Loucy (cell line): ENCODE measurements around the gene SLC26A9.

Source experiments
- H2AFZ ChIP-seq: fragments of 200-600 bp; sonication (generic); 2 replicates; pipeline ENCODE4 v1.6.0; 2016; ENCODE audit warnings: antibody characterized with exemption, mild to moderate bottlenecking, low read length, moderate library complexity
- H3F3A ChIP-seq: fragments of 200-600 bp; 2 replicates; pipeline ENCODE4 v1.6.0; 2016; ENCODE audit warnings: antibody characterized with exemption, low read depth, mild to moderate bottlenecking
- H3K27me3 ChIP-seq: fragments of 200-600 bp; sonication (generic); 2 replicates; pipeline ENCODE4 v1.6.1; 2014; ENCODE audit warnings: low read length, mild to moderate bottlenecking; ENCODE audit not compliant: insufficient read depth, poor library complexity, severe bottlenecking
- H3K36me3 ChIP-seq: fragments of 200-600 bp; sonication (generic); 2 replicates; pipeline ENCODE4 v1.6.1; 2016; ENCODE audit warnings: low read length; ENCODE audit not compliant: insufficient read depth
- H3K4me1 ChIP-seq: fragments of 200-600 bp; sonication (generic); 2 replicates; pipeline ENCODE4 v1.5.1; 2014; ENCODE audit warnings: low read length, mild to moderate bottlenecking; ENCODE audit not compliant: insufficient read depth, poor library complexity, severe bottlenecking
- H3K4me2 ChIP-seq: fragments of 200-600 bp; sonication (generic); 2 replicates; pipeline ENCODE4 v1.6.0; 2014; ENCODE audit warnings: antibody characterized with exemption, low read length, low read depth, mild to moderate bottlenecking; ENCODE audit not compliant: poor library complexity, severe bottlenecking
- H3K4me3 ChIP-seq: fragments of 200-600 bp; sonication (generic); 2 replicates; pipeline ENCODE4 v1.5.1; 2014; ENCODE audit warnings: low read length, mild to moderate bottlenecking, mixed read lengths; ENCODE audit not compliant: poor library complexity, severe bottlenecking
- H3K79me2 ChIP-seq: fragments of 200-600 bp; sonication (generic); 2 replicates; pipeline ENCODE4 v1.6.1; 2014; ENCODE audit warnings: low read length; ENCODE audit not compliant: insufficient read depth
- H3K9ac ChIP-seq: fragments of 200-600 bp; sonication (generic); 2 replicates; pipeline ENCODE4 v1.6.0; 2014; ENCODE audit warnings: mild to moderate bottlenecking, low read depth, low read length, moderate library complexity; ENCODE audit not compliant: poor library complexity, severe bottlenecking
- H3K9me2 ChIP-seq: fragments of 200-600 bp; sonication (generic); replicated peaks from 2 replicates; pipeline ENCODE4 v1.6.1; 2016; ENCODE audit warnings: low read depth, low read length, mixed read lengths
- H3K9me3 ChIP-seq: fragments of 200-600 bp; sonication (generic); 2 replicates; pipeline ENCODE4 v1.6.1; 2014; ENCODE audit warnings: mild to moderate bottlenecking, antibody characterized with exemption, low read length, low read depth; ENCODE audit not compliant: insufficient read depth
- H4K20me1 ChIP-seq: fragments of 200-600 bp; sonication (generic); 2 replicates; pipeline ENCODE4 v1.6.0; 2014; ENCODE audit warnings: antibody characterized with exemption, low read length, mild to moderate bottlenecking; ENCODE audit not compliant: insufficient read depth, poor library complexity, severe bottlenecking
- CTCF ChIP-seq: fragments of 200-600 bp; sonication (generic); conservative IDR thresholded peaks from 2 replicates; pipeline ENCODE4 v1.5.1; 2014; ENCODE audit warnings: mild to moderate bottlenecking, antibody characterized with exemption, low read length
- EZH2phosphoT487 ChIP-seq: fragments of 200-600 bp; IDR thresholded peaks from 2 replicates; pipeline ENCODE4 v1.6.1; 2018; ENCODE audit warnings: antibody characterized with exemption, mild to moderate bottlenecking, moderate library complexity, borderline replicate concordance

The SLC26A9 gene

DNA sequence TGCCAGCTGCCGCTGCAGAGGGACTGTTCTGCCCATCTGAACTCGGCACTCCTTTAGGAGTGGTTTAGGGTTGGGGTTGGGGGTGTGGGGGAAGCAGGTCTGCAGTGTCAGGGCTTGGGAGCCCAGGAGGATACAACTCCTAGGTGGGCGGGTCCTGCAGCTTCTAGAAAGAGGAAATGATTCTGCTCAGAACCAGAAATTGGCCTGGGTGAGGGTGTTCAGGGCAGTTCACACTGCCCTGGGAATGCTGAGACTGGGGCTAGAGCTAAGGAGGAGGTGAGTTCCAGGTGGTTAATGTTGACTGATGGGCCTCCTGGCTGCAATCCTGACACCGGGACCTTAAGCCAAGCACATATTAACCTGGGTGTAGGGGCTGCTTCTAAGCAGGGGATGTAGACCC, 4.8 kb upstream of the SLC26A9 start:
- H3K4me3 ChIP-seq = no peak overlapping the region
- H3K4me2 ChIP-seq = no peak overlapping the region
- TF ChIP-seq CTCF = no peak
- no peak for TF ChIP-seq EZH2phosphoT487
- H3K9ac ChIP-seq = no peak overlapping the region
- H3K9me2 ChIP-seq = no peaks in the 10 kb centered on the region
- no peaks in the 10 kb centered on the region for H3K27me3 ChIP-seq
- peaks cover 8% of the 10 kb centered on the region for H3K4me1 ChIP-seq
- no peaks in the 10 kb centered on the region for H3K79me2 ChIP-seq
- H4K20me1 ChIP-seq = no peaks in the 10 kb centered on the region
- no peak overlapping the region for H2AFZ ChIP-seq
- H3K9me3 ChIP-seq = no peaks in the 10 kb centered on the region
- H3F3A ChIP-seq = no peaks in the 10 kb centered on the region
- H3K36me3 ChIP-seq = no peaks in the 10 kb centered on the region

DNA sequence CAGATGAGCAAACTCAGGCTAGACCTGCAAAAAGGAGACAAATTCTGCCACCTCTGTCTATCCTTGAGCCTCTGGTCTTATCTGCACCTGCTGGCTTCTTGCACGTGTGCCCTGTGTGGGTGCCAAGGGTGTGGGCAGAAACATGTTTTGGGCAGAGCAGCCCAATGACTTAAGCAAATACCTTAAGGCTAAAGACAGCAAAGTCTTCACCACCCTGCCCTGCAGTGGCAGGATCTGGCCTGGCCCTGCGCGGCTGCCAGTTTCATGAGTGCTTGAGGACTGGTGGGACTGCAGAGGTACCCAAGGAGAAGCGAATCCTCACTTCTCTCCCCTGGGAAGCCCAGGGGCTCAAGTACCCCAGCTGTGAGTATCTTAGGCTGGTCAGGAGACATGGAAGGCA, 3.8 kb upstream of the SLC26A9 start:
- Histone ChIP-seq H3K79me2 (no peaks in the 10 kb centered on the region), H3K4me3 (no peak overlapping the region), H3K4me2 (no peak overlapping the region), H4K20me1 (no peaks in the 10 kb centered on the region), H2AFZ (no peak overlapping the region), H3F3A (no peaks in the 10 kb centered on the region), H3K9ac (no peak overlapping the region), H3K9me2 (no peaks in the 10 kb centered on the region), H3K36me3 (no peaks in the 10 kb centered on the region), H3K27me3 (no peaks in the 10 kb centered on the region), H3K4me1 (peaks cover 10% of the 10 kb centered on the region), H3K9me3 (no peaks in the 10 kb centered on the region)
- TF ChIP-seq CTCF = no peak
- TF ChIP-seq EZH2phosphoT487 = no peak

DNA sequence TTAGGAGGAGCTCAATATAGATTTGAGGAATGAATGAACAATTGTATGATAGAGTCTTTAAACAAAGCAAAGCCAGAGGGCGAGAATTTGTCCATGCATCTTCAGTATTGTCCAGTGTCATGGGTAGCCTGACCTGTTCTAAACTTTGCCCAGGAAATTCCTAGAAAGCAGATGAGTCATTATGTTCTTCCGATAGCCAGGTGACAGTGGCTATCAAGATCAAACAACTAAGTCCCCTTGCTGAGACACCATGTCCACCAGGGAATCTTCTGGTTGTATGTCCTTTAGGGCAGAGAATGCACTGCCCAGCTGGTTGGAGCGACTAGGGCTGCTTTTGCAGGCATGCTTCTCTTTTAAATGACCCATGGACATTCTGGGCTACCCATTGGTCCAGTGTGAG, 1.8 kb upstream of the SLC26A9 start:
- H3K9ac ChIP-seq = no peak overlapping the region
- TF ChIP-seq CTCF = no peak
- no peak for TF ChIP-seq EZH2phosphoT487
- no peak overlapping the region for H2AFZ ChIP-seq
- no peaks in the 10 kb centered on the region for H3K9me3 ChIP-seq
- no peaks in the 10 kb centered on the region for H3K9me2 ChIP-seq
- H3K36me3 ChIP-seq = no peaks in the 10 kb centered on the region
- H3K4me2 ChIP-seq = no peak overlapping the region
- peaks cover 10% of the 10 kb centered on the region for H3K4me1 ChIP-seq
- no peaks in the 10 kb centered on the region for H3K27me3 ChIP-seq
- H3F3A ChIP-seq = no peaks in the 10 kb centered on the region
- no peaks in the 10 kb centered on the region for H4K20me1 ChIP-seq
- no peak overlapping the region for H3K4me3 ChIP-seq
- H3K79me2 ChIP-seq = no peaks in the 10 kb centered on the region
